GM12873 (cell line): ENCODE measurements around the gene PFN3.

Experiments
- CTCF ChIP-seq: IDR thresholded peaks from 2 replicates; pipeline ENCODE4 v1.5.1; 2012; ENCODE audit warnings: low read depth, mild to moderate bottlenecking, moderate library complexity, low read length, control low read depth; ENCODE audit not compliant: insufficient read depth; ENCODE audit errors: missing control alignments

Gene PFN3

GRCh38 chr5:177440211-177440989, 39.9 kb upstream of the PFN3 start:
- TF ChIP-seq CTCF, result no peak

GRCh38 chr5:177439518-177440053, 39.1 kb upstream of the PFN3 start:
- no peak for TF ChIP-seq CTCF

- TF ChIP-seq CTCF, result no peak
Measured at GRCh38 chr5:177438468-177438867, 38.0 kb upstream of the PFN3 start.

GRCh38 chr5:177437623-177438022, 37.2 kb upstream of the PFN3 start:
- TF ChIP-seq CTCF, result no peak

GRCh38 chr5:177435847-177436536, 35.5 kb upstream of the PFN3 start:
- no peak for TF ChIP-seq CTCF

- no peak for TF ChIP-seq CTCF
Measured at GRCh38 chr5:177434942-177435738, 34.7 kb upstream of the PFN3 start.

- TF ChIP-seq CTCF, result no peak
Measured at GRCh38 chr5:177434437-177434836, 34.0 kb upstream of the PFN3 start.
